Keratinocyte (primary cell): ENCODE results near the gene GALNT14. TPM values are rescaled to one million over a fixed set of nuclear protein-coding genes. Genes with fewer than 3 reads are reported as not detected.

Experiments
- DNase-seq: peaks from one replicate; pipeline ENCODE4 v3.0.0-alpha.2; 2011; ENCODE audit warnings: low read depth, missing footprints, low spot score
- FAIRE-seq: peaks from 2 replicates; lab custom pipeline; 2011; peaks lifted over from hg19 to GRCh38; lab: Jason Lieb, UNC
- H2AFZ ChIP-seq: 2 replicates; pipeline ENCODE4 v1.6.0; 2012; ENCODE audit warnings: low read length, control low read depth, inconsistent platforms; ENCODE audit not compliant: control insufficient read depth
- H3K27ac ChIP-seq: 2 replicates; pipeline ENCODE4 v1.5.1; 2011; ENCODE audit warnings: low read length; ENCODE audit not compliant: control insufficient read depth, insufficient read depth
- H3K27me3 ChIP-seq: 3 replicates; pipeline ENCODE4 v1.6.0; 2011; ENCODE audit warnings: low read length; ENCODE audit not compliant: control insufficient read depth, insufficient read depth; ENCODE audit errors: extremely low read depth
- H3K36me3 ChIP-seq, 2 experiments: 2 replicates in 1 of 2; 3 replicates in 1 of 2; pipeline ENCODE4 v1.5.1; 2011; ENCODE audit warnings: low read length in 2 of 2, mild to moderate bottlenecking in 1 of 2; ENCODE audit not compliant: control insufficient read depth in 2 of 2, insufficient read depth in 2 of 2; ENCODE audit errors: extremely low read depth in 1 of 2
- H3K4me1 ChIP-seq: 3 replicates; pipeline ENCODE4 v1.5.1; 2011; ENCODE audit warnings: low read length; ENCODE audit not compliant: control insufficient read depth, insufficient read depth; ENCODE audit errors: extremely low read depth
- H3K4me2 ChIP-seq: 3 replicates; pipeline ENCODE4 v1.6.0; 2011; ENCODE audit warnings: low read depth, low read length; ENCODE audit not compliant: control insufficient read depth, insufficient read depth; ENCODE audit errors: extremely low read depth
- H3K4me3 ChIP-seq, 3 experiments: fragments of 200-600 bp in 1 of 3; sonication (generic) in 1 of 3; 2 replicates in 2 of 3; 3 replicates in 1 of 3; pipeline ENCODE4 v1.5.1; 2011 to 2016; ENCODE audit warnings: low read length in 3 of 3, mild to moderate bottlenecking in 3 of 3, control low read depth in 2 of 3, inconsistent platforms in 1 of 3, low read depth in 1 of 3, mixed read lengths in 1 of 3, mixed run types in 1 of 3, moderate library complexity in 1 of 3; ENCODE audit not compliant: control insufficient read depth in 2 of 3, insufficient read depth in 2 of 3; ENCODE audit errors: extremely low read depth in 1 of 3
- H3K79me2 ChIP-seq: 2 replicates; pipeline ENCODE4 v1.6.0; 2012; ENCODE audit warnings: low read length; ENCODE audit not compliant: control insufficient read depth, insufficient read depth
- H3K9ac ChIP-seq: 3 replicates; pipeline ENCODE4 v1.6.0; 2011; ENCODE audit warnings: low read length; ENCODE audit not compliant: control insufficient read depth, insufficient read depth; ENCODE audit errors: extremely low read depth
- H3K9me1 ChIP-seq: 3 replicates; pipeline ENCODE4 v1.6.0; 2011; ENCODE audit warnings: low read length; ENCODE audit not compliant: control insufficient read depth, insufficient read depth; ENCODE audit errors: extremely low read depth
- H3K9me3 ChIP-seq: 2 replicates; pipeline ENCODE4 v1.5.1; 2012; ENCODE audit warnings: low read depth, low read length; ENCODE audit not compliant: control insufficient read depth
- H4K20me1 ChIP-seq: 3 replicates; pipeline ENCODE4 v1.6.0; 2011; ENCODE audit warnings: low read length; ENCODE audit not compliant: control insufficient read depth, insufficient read depth; ENCODE audit errors: extremely low read depth
- CTCF ChIP-seq, 3 experiments: IDR thresholded peaks in 1 of 3; conservative IDR thresholded peaks in 1 of 3; optimal IDR thresholded peaks in 1 of 3; 2 replicates in 2 of 3; 3 replicates in 1 of 3; pipeline versions ENCODE3 to v1.5.1; 2011; ENCODE audit warnings: low read length in 3 of 3, mild to moderate bottlenecking in 3 of 3, moderate library complexity in 2 of 3, control low read depth in 1 of 3, inconsistent platforms in 1 of 3; ENCODE audit not compliant: insufficient read depth in 2 of 3; ENCODE audit errors: extremely low read depth in 1 of 3
- EZH2 ChIP-seq: IDR thresholded peaks from one replicate; pipeline ENCODE4 v1.6.1; 2012; ENCODE audit warnings: inconsistent platforms, mild to moderate bottlenecking, low read length, moderate library complexity
- dilution Hi-C: fragments of 300-500 bp; cut with MboI; formaldehyde crosslinking; loops from one replicate; pipeline ENCODE4 v1.7.0; 2020; ENCODE audit warnings: low sequenced_read_pairs; ENCODE audit not compliant: extremely low pct_ligation_motif_present
- polyA plus RNA-seq, 5 experiments: library from polyadenylated mRNA; depleted of rRNA in 3 of 5; stranded (reverse) in 3 of 5; stranded (forward) in 1 of 5; unstranded in 1 of 5; fragments of >200 nt; gene quantifications; 1 replicate in 1 of 5; 2 replicates in 3 of 5; 3 replicates in 1 of 5; pipeline versions ENCODE4 v1.2.1 to v1.2.3, GENCODE V29; 2011 to 2012; ENCODE audit warnings: missing spikeins in 2 of 5, low read depth in 1 of 5, low replicate concordance in 1 of 5

Gene GALNT14
- polyA plus RNA-seq, 1 donor (not counting 4 experiments of a cell fraction or from before 2014, with no cell fraction given) = 27.4 TPM

GRCh38 chr2:30997979-30998378 is 140.3 kb downstream of the GALNT14 start:
- no peak for FAIRE-seq
- Histone ChIP-seq H2AFZ (no peak overlapping the region), H3K27ac (no peak overlapping the region), H3K27me3 (no peaks in the 10 kb centered on the region), H3K9me3 (no peaks in the 10 kb centered on the region), H3K9ac (no peak overlapping the region), H3K9me1 (no peaks in the 10 kb centered on the region), H3K4me1 (no peaks in the 10 kb centered on the region), H3K4me3 (no peak overlapping the region), H3K36me3 (no peaks in the 10 kb centered on the region), H3K79me2 (no peaks in the 10 kb centered on the region), H4K20me1 (no peaks in the 10 kb centered on the region), H3K4me2 (no peak overlapping the region)
- TF ChIP-seq EZH2 = no peak
- no peak for TF ChIP-seq CTCF (optimal IDR thresholded peaks at IDR 0.05 in 1 of 3, IDR thresholded peaks at IDR 0.05 in 1 of 3, conservative IDR thresholded peaks at IDR 0.05 in 1 of 3; ENCODE audit: extremely low read depth in 1 of 3, insufficient read depth in 2 of 3, low read length in 3 of 3)
- no peak for DNase-seq
- dilution Hi-C loops = no loop called here

DNA sequence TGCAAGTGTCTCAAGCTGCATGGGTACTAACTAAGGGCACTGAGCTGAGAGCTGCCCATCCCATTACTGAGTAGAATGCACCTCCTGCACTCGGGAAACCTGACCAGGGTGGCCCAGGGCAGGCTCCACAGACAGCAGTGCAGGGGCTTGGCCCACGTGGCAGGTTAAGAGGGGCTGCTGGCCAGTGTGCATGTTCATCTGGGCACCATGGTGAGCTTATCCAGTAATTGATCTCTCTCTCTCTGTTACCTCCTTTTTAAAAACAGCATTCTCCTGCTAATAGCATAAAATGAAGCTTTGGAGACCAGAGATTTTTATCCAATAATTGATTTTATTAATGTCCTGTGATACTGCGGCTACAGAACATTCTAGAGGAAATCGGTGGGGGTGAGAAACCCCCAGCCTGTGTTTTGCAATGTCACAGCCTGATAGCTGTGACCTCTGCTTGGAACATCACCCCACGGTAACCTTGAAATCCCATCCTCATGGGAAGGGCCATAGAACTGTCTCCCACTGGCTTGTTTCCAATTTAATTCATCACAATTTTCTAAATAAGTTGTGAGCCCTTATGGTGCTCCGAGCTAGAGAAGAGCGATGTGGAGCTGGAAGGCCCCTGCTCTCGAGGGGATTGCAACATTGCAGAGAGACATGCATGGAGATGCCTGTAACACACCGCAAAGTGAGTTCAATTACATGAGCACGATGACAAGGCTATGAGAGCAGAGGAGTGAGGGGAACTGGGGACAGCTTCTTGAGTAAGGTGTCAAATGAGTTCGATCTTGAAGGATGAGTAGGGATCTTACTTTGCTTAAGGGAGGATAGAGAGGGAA is 143.8 kb downstream of the GALNT14 start:
- Histone ChIP-seq H3K9ac (no peak overlapping the region), H3K9me3 (no peaks in the 10 kb centered on the region), H3K4me2 (no peak overlapping the region), H4K20me1 (no peaks in the 10 kb centered on the region), H3K4me3 (no peak overlapping the region), H3K79me2 (no peaks in the 10 kb centered on the region), H3K27me3 (no peaks in the 10 kb centered on the region), H3K36me3 (no peaks in the 10 kb centered on the region), H3K4me1 (no peaks in the 10 kb centered on the region), H3K9me1 (no peaks in the 10 kb centered on the region), H3K27ac (no peak overlapping the region), H2AFZ (no peak overlapping the region)
- FAIRE-seq (no peak), DNase-seq (no peak)
- dilution Hi-C loops = no loop called here
- no peak for TF ChIP-seq CTCF (optimal IDR thresholded peaks at IDR 0.05 in 1 of 3, IDR thresholded peaks at IDR 0.05 in 1 of 3, conservative IDR thresholded peaks at IDR 0.05 in 1 of 3; ENCODE audit: extremely low read depth in 1 of 3, insufficient read depth in 2 of 3, low read length in 3 of 3)
- no peak for TF ChIP-seq EZH2
